GM12878 (cell line): ENCODE results near the gene ERN2. TPM values are rescaled to one million over a fixed set of nuclear protein-coding genes. Genes with fewer than 3 reads are reported as not detected.

ENCODE experiments used
- ATAC-seq: fragments of 200-7000 bp; cut with Tn5 transposase; 3 replicates; pipeline ENCODE4 v1.9.1; 2020; ENCODE audit warnings: mild to moderate bottlenecking, moderate library complexity
- BruUV-seq: library from RNA; stranded (reverse); fragments of 400-500 nt; replicated peaks from 2 replicates; lab custom pipeline; 2021; lab: Mats Ljungman, UMichigan
- CTCF ChIA-PET: fragments of 300-600 bp; sonication (Branson Sonifier 250); formaldehyde crosslinking; extraction: SDS; loops from one replicate; lab custom pipeline; 2021; ENCODE audit warnings: inconsistent platforms; lab: Yijun Ruan, JAX
- POLR2A ChIA-PET: fragments of 350-600 bp; formaldehyde crosslinking; extraction: SDS; loops from one replicate; lab custom pipeline; 2021; ENCODE audit warnings: inconsistent platforms; lab: Charles Lee
- RAD21 ChIA-PET: fragments of 300-600 bp; sonication (Branson Sonifier 250); formaldehyde crosslinking; loops from one replicate; lab custom pipeline; 2023; ENCODE audit warnings: antibody characterized with exemption; ENCODE audit not compliant: unreplicated experiment; lab: Charles Lee
- SMC1A ChIA-PET: fragments of 300-600 bp; sonication (Branson Sonifier 250); formaldehyde crosslinking; loops from one replicate; lab custom pipeline; 2023; ENCODE audit not compliant: unreplicated experiment, uncharacterized antibody; lab: Charles Lee
- DNase-seq: peaks from one replicate; pipeline ENCODE4 v3.0.0-alpha.2; 2011; ENCODE audit warnings: low read depth, low spot score
- FAIRE-seq: peaks from 3 replicates; lab custom pipeline; 2011; peaks lifted over from hg19 to GRCh38; lab: Jason Lieb, UNC
- H2AFZ ChIP-seq: 2 replicates; pipeline ENCODE4 v1.6.0; 2011; ENCODE audit warnings: low read depth, low read length, control low read depth; ENCODE audit not compliant: control insufficient read depth
- H3K27ac ChIP-seq: 2 replicates; pipeline ENCODE4 v1.5.1; 2011; ENCODE audit warnings: control low read depth; ENCODE audit not compliant: control insufficient read depth, insufficient read depth
- H3K27me3 ChIP-seq, 2 experiments: replicated peaks in 1 of 2; 2 replicates each; pipeline versions ENCODE4 v1.6.0 to v1.6.1; 2011; ENCODE audit warnings: low read length in 1 of 2; ENCODE audit not compliant: control insufficient read depth in 2 of 2, insufficient read depth in 2 of 2
- H3K36me3 ChIP-seq, 2 experiments: 2 replicates each; pipeline ENCODE4 v1.5.1; 2011; ENCODE audit warnings: low read length in 1 of 2; ENCODE audit not compliant: control insufficient read depth in 2 of 2, insufficient read depth in 2 of 2
- H3K4me1 ChIP-seq: 2 replicates; pipeline ENCODE4 v1.6.1; 2011; ENCODE audit warnings: mild to moderate bottlenecking, low read length, moderate library complexity, mixed read lengths; ENCODE audit not compliant: control insufficient read depth, insufficient read depth
- H3K4me2 ChIP-seq: 2 replicates; pipeline ENCODE4 v1.6.0; 2011; ENCODE audit warnings: control low read depth; ENCODE audit not compliant: control insufficient read depth, insufficient read depth
- H3K4me3 ChIP-seq: fragments of 200-600 bp; sonication (generic); 2 replicates; pipeline ENCODE4 v1.5.1; 2016
- H3K79me2 ChIP-seq: 2 replicates; pipeline ENCODE4 v1.6.0; 2011; ENCODE audit warnings: low read length; ENCODE audit not compliant: control insufficient read depth, insufficient read depth
- H3K9ac ChIP-seq: 2 replicates; pipeline ENCODE4 v1.8.0; 2011; ENCODE audit warnings: low read length, control low read depth, mixed read lengths; ENCODE audit not compliant: control insufficient read depth, insufficient read depth
- H3K9me3 ChIP-seq: replicated peaks from 3 replicates; pipeline ENCODE4 v1.5.1; 2011; ENCODE audit warnings: mild to moderate bottlenecking, low read length; ENCODE audit not compliant: control insufficient read depth, insufficient read depth
- H4K20me1 ChIP-seq: 2 replicates; pipeline ENCODE4 v1.6.0; 2011; ENCODE audit not compliant: control insufficient read depth, insufficient read depth
- BACH1 ChIP-seq: fragments of 450-650 bp; IDR thresholded peaks from 2 replicates; pipeline ENCODE4 v1.6.1; 2017; ENCODE audit warnings: mild to moderate bottlenecking, borderline replicate concordance
- ETV6 ChIP-seq, 2 experiments: fragments of 450-650 bp in 1 of 2; IDR thresholded peaks in 1 of 2; conservative IDR thresholded peaks in 1 of 2; 2 replicates each; pipeline ENCODE4 v1.6.1; 2014; ENCODE audit warnings: antibody characterized with exemption in 1 of 2, borderline replicate concordance in 1 of 2, low read depth in 1 of 2, mild to moderate bottlenecking in 1 of 2, moderate library complexity in 1 of 2
- SREBF1 ChIP-seq: IDR thresholded peaks from 2 replicates; pipeline ENCODE4 v1.6.1; 2012; ENCODE audit warnings: mild to moderate bottlenecking, low read length
- SRF ChIP-seq, 2 experiments: IDR thresholded peaks; 2 replicates each; pipeline ENCODE4 v1.6.1; 2011; ENCODE audit warnings: low read depth in 2 of 2, low read length in 2 of 2, mild to moderate bottlenecking in 1 of 2, moderate library complexity in 1 of 2
- SUZ12 ChIP-seq: fragments of 200-600 bp; sonication (generic); IDR thresholded peaks from one replicate; pipeline ENCODE4 v1.6.1; 2018; ENCODE audit warnings: antibody characterized with exemption, mild to moderate bottlenecking; ENCODE audit not compliant: unreplicated experiment
- TARDBP ChIP-seq: IDR thresholded peaks from 2 replicates; pipeline ENCODE4 v1.6.1; 2016; ENCODE audit warnings: borderline replicate concordance
- WRNIP1 ChIP-seq: IDR thresholded peaks from 2 replicates; pipeline ENCODE4 v1.6.1; 2011; ENCODE audit warnings: low read depth, low read length, improper control_type of control experiment, borderline replicate concordance
- YY1 ChIP-seq: IDR thresholded peaks from 2 replicates; pipeline ENCODE4 v1.6.1; 2011; ENCODE audit warnings: low read depth, mild to moderate bottlenecking, low read length
- ZBED1 ChIP-seq: IDR thresholded peaks from 2 replicates; pipeline ENCODE4 v1.6.1; 2016; ENCODE audit warnings: borderline replicate concordance
- WGBS: methylation state at CpG from one replicate; pipeline ENCODE4 v1.1.6; 2016; ENCODE audit warnings: low lambda C conversion rate; ENCODE audit not compliant: insufficient replicate concordance, insufficient coverage; ENCODE audit errors: missing lambda C conversion rate; 5-methylcytosine and 5-hydroxymethylcytosine counted together
- in situ Hi-C: fragments of 300-500 bp; cut with MboI; formaldehyde crosslinking; loops from 9 replicates; pipeline ENCODE4 v1.14.3; 2018; ENCODE audit warnings: mixed read lengths
- intact Hi-C: fragments of 100-400 bp; cut with micrococcal nuclease; formaldehyde crosslinking; loops from one replicate; pipeline ENCODE4 v1.14.2; 2022; ENCODE audit not compliant: unreplicated experiment
- polyA plus RNA-seq, 11 experiments: library from polyadenylated mRNA; depleted of rRNA in 4 of 11; unstranded in 6 of 11; stranded (reverse) in 5 of 11; fragments of >200 nt; fragmentation: Nextera tagmentation in 4 of 11; fragmentation: Illumina TruSeq in 1 of 11; extraction: Ambion mirVana in 4 of 11; extraction: Trizol in 1 of 11; gene quantifications; 1 replicate in 1 of 11; 2 replicates in 10 of 11; pipeline versions ENCODE4 v1.2.1 to v1.2.3, GENCODE V29; 2011 to 2016; ENCODE audit warnings: inconsistent platforms in 2 of 11, missing spikeins in 2 of 11, low read depth in 1 of 11
- total RNA-seq, 4 experiments: library from RNA; depleted of rRNA in 3 of 4; stranded (reverse); fragments of >200 nt in 3 of 4; fragmentation: Illumina TruSeq in 1 of 4; extraction: Trizol in 1 of 4; gene quantifications; 2 replicates each; pipeline versions ENCODE4 v1.2.1 to v1.2.3, GENCODE V29; 2013 to 2021
- TF ChIP-seq, protein P1 (sequence below): fragments of 450-650 bp; IDR thresholded peaks from 2 replicates; pipeline ENCODE4 v1.6.1; 2016; ENCODE audit warnings: mild to moderate bottlenecking, moderate library complexity, borderline replicate concordance
- TF ChIP-seq, protein P2 (sequence below): fragments of 450-650 bp; IDR thresholded peaks from 2 replicates; pipeline ENCODE4 v1.6.1; 2017; ENCODE audit warnings: mild to moderate bottlenecking, moderate library complexity

The ERN2 gene
- total and polyA plus RNA-seq, 10 of the 15 experiments (the other 5 are each of a cell fraction or from before 2014, with no cell fraction given), result 0.06 to 0.95 (median 0.36) TPM; not detected in 5

DNA sequence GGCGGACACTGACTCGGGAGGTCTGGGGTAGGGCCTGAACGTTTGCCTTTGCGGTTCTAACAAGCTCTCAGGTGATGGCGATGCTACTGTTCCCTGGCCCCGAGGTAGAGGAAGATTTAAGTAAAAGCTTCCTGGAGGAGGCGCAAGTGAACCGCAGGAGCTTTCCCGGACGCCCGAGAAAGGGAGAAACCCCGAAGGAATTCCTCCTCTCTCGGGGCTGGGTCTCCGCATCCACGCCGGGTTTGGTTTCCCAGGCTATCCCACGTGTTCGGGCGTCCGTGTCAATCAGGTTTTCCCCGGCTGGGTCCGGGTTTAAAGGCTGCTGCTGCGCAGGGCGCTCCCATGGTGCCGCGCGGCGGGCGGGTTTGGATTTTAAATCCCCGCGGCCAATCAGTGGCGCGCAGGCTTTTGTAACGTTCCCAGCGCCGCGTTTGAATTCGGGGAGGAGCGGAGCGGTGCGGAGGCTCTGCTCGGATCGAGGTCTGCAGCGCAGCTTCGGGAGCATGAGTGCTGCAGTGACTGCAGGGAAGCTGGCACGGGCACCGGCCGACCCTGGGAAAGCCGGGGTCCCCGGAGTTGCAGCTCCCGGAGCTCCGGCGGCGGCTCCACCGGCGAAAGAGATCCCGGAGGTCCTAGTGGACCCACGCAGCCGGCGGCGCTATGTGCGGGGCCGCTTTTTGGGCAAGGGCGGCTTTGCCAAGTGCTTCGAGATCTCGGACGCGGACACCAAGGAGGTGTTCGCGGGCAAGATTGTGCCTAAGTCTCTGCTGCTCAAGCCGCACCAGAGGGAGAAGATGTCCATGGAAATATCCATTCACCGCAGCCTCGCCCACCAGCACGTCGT lies 34.4 kb downstream of the ERN2 start, which contains the start of gene PLK1:
TSS of gene PLK1 (plus strand) at position 460 of the 844 bp plus-strand sequence. CDS start at position 504, 44 bp downstream.
- peak within 1 kb of the TSS; percentile 69 for H2AFZ ChIP-seq
- H3K27me3 ChIP-seq, result no peaks in the 10 kb centered on the region
- peak; percentile 70 for FAIRE-seq
- peaks cover 17% of the 10 kb centered on the region for H3K4me1 ChIP-seq
- peaks cover 11 to 22% of the 10 kb centered on the region in 2 experiments for H3K36me3 ChIP-seq
- in situ Hi-C loops (no loop called here), intact Hi-C loops (loop anchor here (5.0 kb wide), 1 partner anchor 36 kb away; the partner anchor contains the start of genes DCTN5 and PALB2)
- peak; percentile 98 for ATAC-seq
- peaks cover 42% of the 10 kb centered on the region for H3K79me2 ChIP-seq
- H3K9me3 ChIP-seq, result no peaks in the 10 kb centered on the region
- peak within 1 kb of the TSS; percentile 85 for H3K27ac ChIP-seq
- H3K4me3 ChIP-seq, result peak within 1 kb of the TSS; percentile 97
- peak within 1 kb of the TSS; percentile 94 for H3K4me2 ChIP-seq
- RAD21 ChIA-PET, result interaction anchor here (0.7 to 2.0 kb wide), 6 partner anchors 9 to 125 kb away, joined by 3 to 6 read pairs (median 5); no protein-coding TSS in a partner anchor
- peak within 1 kb of the TSS; percentile 93 for H3K9ac ChIP-seq
- BruUV-seq, result no TSS peak
- SMC1A ChIA-PET, result interaction anchor here (1.0 to 1.5 kb wide), 4 partner anchors 26 to 71 kb away, joined by 3 to 4 read pairs (median 3); partner anchors contain the start of gene DCTN5
- POLR2A ChIA-PET, result interaction anchor here (0.9 to 1.4 kb wide), 4 partner anchors 9 to 38 kb away, joined by 3 to 4 read pairs (median 4); no protein-coding TSS in a partner anchor
- WGBS, result 2% methylated on average over 75 of the region's 75 CpGs
- peak; percentile 37 for DNase-seq
- H4K20me1 ChIP-seq, result no peaks in the 10 kb centered on the region; the same call in 1 of the 2 replicates
- CTCF ChIA-PET, result interaction anchor here (0.6 to 4.5 kb wide), 12 partner anchors 11 to 826 kb away, joined by 3 to 26 read pairs (median 5); partner anchors contain the start of gene NDUFAB1
- TF ChIP-seq, protein P1, sequence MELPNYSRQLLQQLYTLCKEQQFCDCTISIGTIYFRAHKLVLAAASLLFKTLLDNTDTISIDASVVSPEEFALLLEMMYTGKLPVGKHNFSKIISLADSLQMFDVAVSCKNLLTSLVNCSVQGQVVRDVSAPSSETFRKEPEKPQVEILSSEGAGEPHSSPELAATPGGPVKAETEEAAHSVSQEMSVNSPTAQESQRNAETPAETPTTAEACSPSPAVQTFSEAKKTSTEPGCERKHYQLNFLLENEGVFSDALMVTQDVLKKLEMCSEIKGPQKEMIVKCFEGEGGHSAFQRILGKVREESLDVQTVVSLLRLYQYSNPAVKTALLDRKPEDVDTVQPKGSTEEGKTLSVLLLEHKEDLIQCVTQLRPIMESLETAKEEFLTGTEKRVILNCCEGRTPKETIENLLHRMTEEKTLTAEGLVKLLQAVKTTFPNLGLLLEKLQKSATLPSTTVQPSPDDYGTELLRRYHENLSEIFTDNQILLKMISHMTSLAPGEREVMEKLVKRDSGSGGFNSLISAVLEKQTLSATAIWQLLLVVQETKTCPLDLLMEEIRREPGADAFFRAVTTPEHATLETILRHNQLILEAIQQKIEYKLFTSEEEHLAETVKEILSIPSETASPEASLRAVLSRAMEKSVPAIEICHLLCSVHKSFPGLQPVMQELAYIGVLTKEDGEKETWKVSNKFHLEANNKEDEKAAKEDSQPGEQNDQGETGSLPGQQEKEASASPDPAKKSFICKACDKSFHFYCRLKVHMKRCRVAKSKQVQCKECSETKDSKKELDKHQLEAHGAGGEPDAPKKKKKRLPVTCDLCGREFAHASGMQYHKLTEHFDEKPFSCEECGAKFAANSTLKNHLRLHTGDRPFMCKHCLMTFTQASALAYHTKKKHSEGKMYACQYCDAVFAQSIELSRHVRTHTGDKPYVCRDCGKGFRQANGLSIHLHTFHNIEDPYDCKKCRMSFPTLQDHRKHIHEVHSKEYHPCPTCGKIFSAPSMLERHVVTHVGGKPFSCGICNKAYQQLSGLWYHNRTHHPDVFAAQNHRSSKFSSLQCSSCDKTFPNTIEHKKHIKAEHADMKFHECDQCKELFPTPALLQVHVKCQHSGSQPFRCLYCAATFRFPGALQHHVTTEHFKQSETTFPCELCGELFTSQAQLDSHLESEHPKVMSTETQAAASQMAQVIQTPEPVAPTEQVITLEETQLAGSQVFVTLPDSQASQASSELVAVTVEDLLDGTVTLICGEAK, result no peak; the same call in 1 of the 2 replicates
- no peak; a peak in 1 of 4 replicates for TF ChIP-seq ETV6 (conservative IDR thresholded peaks at IDR 0.05 in 1 of 2, IDR thresholded peaks at IDR 0.05 in 1 of 2; ENCODE audit: borderline replicate concordance in 1 of 2, low read depth in 1 of 2)
- TF ChIP-seq SUZ12, result no peak
- TF ChIP-seq ZBED1, result no peak
- TF ChIP-seq TARDBP, result no peak
- TF ChIP-seq YY1, result peak; percentile 27; the same call in 1 of the 2 replicates
- TF ChIP-seq SRF (IDR thresholded peaks at IDR 0.05; ENCODE audit: low read depth in 2 of 2, low read length in 2 of 2), result 0 out of 4 replicates have a peak, but pooled peaks of 1 of the 2 experiments have one; percentile 2
- TF ChIP-seq BACH1, result no peak
- no peak for TF ChIP-seq SREBF1
- no peak for TF ChIP-seq WRNIP1
- TF ChIP-seq, protein P2, sequence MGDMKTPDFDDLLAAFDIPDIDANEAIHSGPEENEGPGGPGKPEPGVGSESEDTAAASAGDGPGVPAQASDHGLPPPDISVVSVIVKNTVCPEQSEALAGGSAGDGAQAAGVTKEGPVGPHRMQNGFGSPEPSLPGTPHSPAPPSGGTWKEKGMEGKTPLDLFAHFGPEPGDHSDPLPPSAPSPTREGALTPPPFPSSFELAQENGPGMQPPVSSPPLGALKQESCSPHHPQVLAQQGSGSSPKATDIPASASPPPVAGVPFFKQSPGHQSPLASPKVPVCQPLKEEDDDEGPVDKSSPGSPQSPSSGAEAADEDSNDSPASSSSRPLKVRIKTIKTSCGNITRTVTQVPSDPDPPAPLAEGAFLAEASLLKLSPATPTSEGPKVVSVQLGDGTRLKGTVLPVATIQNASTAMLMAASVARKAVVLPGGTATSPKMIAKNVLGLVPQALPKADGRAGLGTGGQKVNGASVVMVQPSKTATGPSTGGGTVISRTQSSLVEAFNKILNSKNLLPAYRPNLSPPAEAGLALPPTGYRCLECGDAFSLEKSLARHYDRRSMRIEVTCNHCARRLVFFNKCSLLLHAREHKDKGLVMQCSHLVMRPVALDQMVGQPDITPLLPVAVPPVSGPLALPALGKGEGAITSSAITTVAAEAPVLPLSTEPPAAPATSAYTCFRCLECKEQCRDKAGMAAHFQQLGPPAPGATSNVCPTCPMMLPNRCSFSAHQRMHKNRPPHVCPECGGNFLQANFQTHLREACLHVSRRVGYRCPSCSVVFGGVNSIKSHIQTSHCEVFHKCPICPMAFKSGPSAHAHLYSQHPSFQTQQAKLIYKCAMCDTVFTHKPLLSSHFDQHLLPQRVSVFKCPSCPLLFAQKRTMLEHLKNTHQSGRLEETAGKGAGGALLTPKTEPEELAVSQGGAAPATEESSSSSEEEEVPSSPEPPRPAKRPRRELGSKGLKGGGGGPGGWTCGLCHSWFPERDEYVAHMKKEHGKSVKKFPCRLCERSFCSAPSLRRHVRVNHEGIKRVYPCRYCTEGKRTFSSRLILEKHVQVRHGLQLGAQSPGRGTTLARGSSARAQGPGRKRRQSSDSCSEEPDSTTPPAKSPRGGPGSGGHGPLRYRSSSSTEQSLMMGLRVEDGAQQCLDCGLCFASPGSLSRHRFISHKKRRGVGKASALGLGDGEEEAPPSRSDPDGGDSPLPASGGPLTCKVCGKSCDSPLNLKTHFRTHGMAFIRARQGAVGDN, result 0 out of 2 replicates have a peak, but pooled peaks have one; percentile 17
